Right lobe of liver (tissue), 6 donors: ENCODE results near the gene FOSL2. TPM values are rescaled to one million over a fixed set of nuclear protein-coding genes. Genes with fewer than 3 reads are reported as not detected.

ENCODE experiments used
- ATAC-seq, 4 donors: fragments of 200-7000 bp; cut with Tn5 transposase; one replicate each; pipeline ENCODE4 v1.9.1; 2020; ENCODE audit warnings: mild to moderate bottlenecking in 4 of 4, moderate library complexity in 4 of 4
- DNase-seq, 3 donors: peaks; one replicate each; pipeline ENCODE4 v3.0.0-alpha.2; 2020
- H3K27ac ChIP-seq, 3 donors: fragments of 200-600 bp; one replicate each; pipeline ENCODE4 v1.8.0; 2022
- H3K27me3 ChIP-seq, 2 donors: fragments of 200-600 bp; one replicate each; pipeline ENCODE4 v1.8.0; 2022
- H3K36me3 ChIP-seq, 4 donors: fragments of 200-600 bp; sonication (generic) in 1 of 4; one replicate each; pipeline versions ENCODE4 v1.5.1 to v1.8.0; 2017 to 2022; ENCODE audit warnings: control low read depth in 1 of 4
- H3K4me1 ChIP-seq, 4 donors: fragments of 200-600 bp; sonication (generic) in 1 of 4; one replicate each; pipeline versions ENCODE4 v1.5.1 to v1.8.0; 2017 to 2022; ENCODE audit warnings: control low read depth in 1 of 4
- H3K4me3 ChIP-seq, 3 donors: fragments of 200-600 bp; one replicate each; pipeline ENCODE4 v1.8.0; 2022
- H3K9me3 ChIP-seq, 4 donors: fragments of 200-600 bp; sonication (generic) in 1 of 4; one replicate each; pipeline versions ENCODE4 v1.5.1 to v1.8.0; 2017 to 2022; ENCODE audit warnings: control low read depth in 1 of 4
- POLR2A ChIP-seq: fragments of 450-650 bp; IDR thresholded peaks from one replicate; pipeline ENCODE4 v1.6.1; 2017; ENCODE audit warnings: antibody characterized with exemption, mild to moderate bottlenecking
- WGBS: methylation state at CpG from one replicate; pipeline ENCODE4 v1.1.6; 2018; ENCODE audit warnings: low coverage, low lambda C conversion rate; ENCODE audit not compliant: insufficient coverage; ENCODE audit errors: missing lambda C conversion rate; 5-methylcytosine and 5-hydroxymethylcytosine counted together
- intact Hi-C, 2 donors: fragments of 100-400 bp; cut with DNase I; formaldehyde crosslinking; loops; one replicate each; pipeline versions ENCODE4 v1.11.2 to v1.14.1; 2022
- total RNA-seq, 6 experiments: library from RNA; depleted of rRNA in 2 of 6; stranded (reverse); fragments of >200 nt in 2 of 6; fragmentation: NEBNext Ultra II Directional in 3 of 6; extraction: Animal tissue kit (Norgen Biotek cat#: 25700) in 3 of 6; gene quantifications; one replicate each; pipeline versions ENCODE4 v1.1.0 to v1.2.4, GENCODE V29; 2016 to 2023
- TF ChIP-seq, protein P1 (sequence below), 4 donors: fragments of 200-600 bp in 3 of 4; fragments of 450-650 bp in 1 of 4; IDR thresholded peaks; one replicate each; pipeline versions ENCODE4 v1.5.1 to v1.8.0; 2016 to 2022; ENCODE audit warnings: antibody characterized with exemption in 4 of 4, mild to moderate bottlenecking in 2 of 4
- donor health status: DM: no; HTN: yes; CAD: no.
- donor health status: DM: no; HTN: no; CAD: no.
- donor health status: DM: no; HTN: no; CAD: no.
- donor health status: DM: no; HTN: yes; CAD: no.
- donor health status: DM: no; HTN: yes; CAD: no.

FOSL2 gene
- total RNA-seq, 6 experiments from 2014 or later, result 8.1 to 70.7 (median 14.9) TPM

DNA sequence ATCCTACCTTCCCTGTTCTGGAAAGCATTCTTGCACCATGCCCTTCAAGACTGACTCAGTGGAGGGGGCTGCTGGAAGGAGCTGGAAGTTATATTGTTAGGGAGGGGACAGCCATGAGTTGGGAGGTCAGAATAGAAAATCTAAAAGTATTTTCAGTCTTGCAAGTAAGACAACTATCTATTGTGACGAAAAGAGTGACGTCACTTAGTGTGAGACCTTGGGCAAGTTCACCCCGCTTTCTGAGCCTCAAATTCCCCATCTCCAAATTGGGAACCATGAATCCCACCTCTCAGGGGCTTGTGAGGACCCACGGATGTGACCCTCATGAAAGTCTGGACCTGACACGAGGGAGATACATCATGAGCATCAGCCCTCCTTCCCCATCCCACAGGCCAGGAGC lies 46.5 kb downstream of the FOSL2 start:
- H3K4me3 ChIP-seq, result no peak overlapping the region
- peaks cover 0 to 8% (median 1%) of the 10 kb centered on the region in 4 donors for H3K4me1 ChIP-seq
- DNase-seq, result no peak
- H3K36me3 ChIP-seq, result no peaks in the 10 kb centered on the region
- no peak overlapping the region for H3K27ac ChIP-seq
- intact Hi-C loops, result no loop called here
- H3K9me3 ChIP-seq, result no peaks in the 10 kb centered on the region
- no peak for ATAC-seq
- no peak for TF ChIP-seq POLR2A
- TF ChIP-seq, protein P1, sequence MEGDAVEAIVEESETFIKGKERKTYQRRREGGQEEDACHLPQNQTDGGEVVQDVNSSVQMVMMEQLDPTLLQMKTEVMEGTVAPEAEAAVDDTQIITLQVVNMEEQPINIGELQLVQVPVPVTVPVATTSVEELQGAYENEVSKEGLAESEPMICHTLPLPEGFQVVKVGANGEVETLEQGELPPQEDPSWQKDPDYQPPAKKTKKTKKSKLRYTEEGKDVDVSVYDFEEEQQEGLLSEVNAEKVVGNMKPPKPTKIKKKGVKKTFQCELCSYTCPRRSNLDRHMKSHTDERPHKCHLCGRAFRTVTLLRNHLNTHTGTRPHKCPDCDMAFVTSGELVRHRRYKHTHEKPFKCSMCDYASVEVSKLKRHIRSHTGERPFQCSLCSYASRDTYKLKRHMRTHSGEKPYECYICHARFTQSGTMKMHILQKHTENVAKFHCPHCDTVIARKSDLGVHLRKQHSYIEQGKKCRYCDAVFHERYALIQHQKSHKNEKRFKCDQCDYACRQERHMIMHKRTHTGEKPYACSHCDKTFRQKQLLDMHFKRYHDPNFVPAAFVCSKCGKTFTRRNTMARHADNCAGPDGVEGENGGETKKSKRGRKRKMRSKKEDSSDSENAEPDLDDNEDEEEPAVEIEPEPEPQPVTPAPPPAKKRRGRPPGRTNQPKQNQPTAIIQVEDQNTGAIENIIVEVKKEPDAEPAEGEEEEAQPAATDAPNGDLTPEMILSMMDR (IDR thresholded peaks at IDR 0.05), result no peak
- no peaks in the 10 kb centered on the region for H3K27me3 ChIP-seq
- 68% methylated on average over 4 of the region's 5 CpGs for WGBS

DNA sequence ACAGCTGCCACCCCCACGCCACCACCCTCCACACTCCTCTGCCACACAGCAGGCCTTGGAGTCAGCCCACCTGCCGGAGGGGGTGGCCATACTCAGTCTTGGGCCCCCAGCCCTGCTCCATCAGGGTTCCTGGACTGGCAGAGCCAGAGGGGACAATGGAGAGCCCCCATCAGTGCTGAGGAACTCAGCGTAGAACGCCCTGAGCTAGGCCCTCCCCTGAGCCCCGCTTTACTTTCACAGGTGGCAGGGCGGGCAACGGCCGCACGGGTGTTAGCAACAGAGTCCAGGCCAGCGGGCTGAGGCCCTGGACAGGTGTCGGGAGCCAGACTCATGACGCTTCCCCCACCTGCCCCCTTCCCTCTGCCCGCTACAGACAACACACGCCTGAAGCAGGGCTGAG lies 47.1 kb downstream of the FOSL2 start:
- 80% methylated on average over 3 of the region's 14 CpGs for WGBS
- no peak overlapping the region for H3K27ac ChIP-seq
- no peak for TF ChIP-seq POLR2A
- TF ChIP-seq, protein P1 (IDR thresholded peaks at IDR 0.05), result no peak
- intact Hi-C loops, result no loop called here
- no peak for ATAC-seq
- no peaks in the 10 kb centered on the region for H3K36me3 ChIP-seq
- peaks cover 0 to 3% (median 1%) of the 10 kb centered on the region in 4 donors for H3K4me1 ChIP-seq
- no peaks in the 10 kb centered on the region for H3K27me3 ChIP-seq
- H3K4me3 ChIP-seq, result no peak overlapping the region
- DNase-seq, result no peak
- no peaks in the 10 kb centered on the region for H3K9me3 ChIP-seq

DNA sequence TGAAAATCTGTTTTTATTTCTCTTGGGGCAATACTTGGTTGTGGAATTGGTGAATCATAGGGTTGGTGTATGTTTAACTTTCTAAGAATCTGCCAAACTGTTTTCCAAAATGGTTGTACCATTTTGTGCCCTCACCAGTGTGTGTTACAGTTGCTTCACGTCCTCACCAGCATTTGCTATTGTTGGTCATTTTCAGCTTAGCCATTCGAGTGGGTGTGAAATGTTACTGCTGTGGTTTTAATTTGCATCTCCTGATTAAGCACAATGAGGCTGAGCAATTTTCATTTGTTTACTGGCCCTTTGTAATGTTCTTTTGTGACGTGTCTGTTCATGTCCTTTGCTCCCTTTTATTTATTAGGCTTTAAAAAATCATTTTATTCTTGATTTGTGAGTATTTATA lies 49.7 kb downstream of the FOSL2 start:
- Histone ChIP-seq H3K27me3 (no peaks in the 10 kb centered on the region), H3K27ac (no peak overlapping the region), H3K9me3 (no peaks in the 10 kb centered on the region), H3K4me3 (no peak overlapping the region), H3K36me3 (no peaks in the 10 kb centered on the region), H3K4me1 (no peaks in the 10 kb centered on the region)
- WGBS, result 40% methylated on average over 3 of the region's 3 CpGs
- ATAC-seq, result no peak
- TF ChIP-seq POLR2A, result no peak
- TF ChIP-seq, protein P1 (IDR thresholded peaks at IDR 0.05), result no peak
- DNase-seq, result no peak
- intact Hi-C loops, result no loop called here

DNA sequence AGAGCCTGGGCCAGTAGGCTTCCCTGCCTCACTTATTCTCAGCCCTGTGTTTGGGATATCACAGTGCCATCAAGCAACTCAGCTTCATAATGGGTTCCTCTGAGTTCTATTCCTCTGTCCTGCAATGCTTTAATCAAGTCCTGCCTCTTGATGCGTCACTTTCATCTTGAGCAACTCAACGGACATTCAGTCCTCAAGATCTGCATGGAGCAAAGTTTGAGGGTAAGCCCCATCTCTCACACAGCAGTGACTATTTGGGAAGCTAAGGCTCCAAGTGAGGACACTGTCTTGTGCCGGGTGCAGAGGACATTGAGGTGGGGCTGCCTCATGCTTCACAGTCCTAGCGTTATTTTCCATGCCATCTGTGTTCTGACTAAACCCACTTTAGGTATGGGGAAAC lies 52.3 kb downstream of the FOSL2 start:
- Histone ChIP-seq H3K27ac (no peak overlapping the region), H3K9me3 (no peaks in the 10 kb centered on the region), H3K36me3 (no peaks in the 10 kb centered on the region), H3K4me1 (no peaks in the 10 kb centered on the region), H3K4me3 (no peak overlapping the region), H3K27me3 (no peaks in the 10 kb centered on the region)
- intact Hi-C loops, result no loop called here
- DNase-seq (no peak), ATAC-seq (no peak)
- WGBS, result 75% methylated on average over 2 of the region's 4 CpGs
- TF ChIP-seq, protein P1 (IDR thresholded peaks at IDR 0.05), result no peak
- no peak for TF ChIP-seq POLR2A
